Measurements from ENCODE around the gene DUT.

DNA sequence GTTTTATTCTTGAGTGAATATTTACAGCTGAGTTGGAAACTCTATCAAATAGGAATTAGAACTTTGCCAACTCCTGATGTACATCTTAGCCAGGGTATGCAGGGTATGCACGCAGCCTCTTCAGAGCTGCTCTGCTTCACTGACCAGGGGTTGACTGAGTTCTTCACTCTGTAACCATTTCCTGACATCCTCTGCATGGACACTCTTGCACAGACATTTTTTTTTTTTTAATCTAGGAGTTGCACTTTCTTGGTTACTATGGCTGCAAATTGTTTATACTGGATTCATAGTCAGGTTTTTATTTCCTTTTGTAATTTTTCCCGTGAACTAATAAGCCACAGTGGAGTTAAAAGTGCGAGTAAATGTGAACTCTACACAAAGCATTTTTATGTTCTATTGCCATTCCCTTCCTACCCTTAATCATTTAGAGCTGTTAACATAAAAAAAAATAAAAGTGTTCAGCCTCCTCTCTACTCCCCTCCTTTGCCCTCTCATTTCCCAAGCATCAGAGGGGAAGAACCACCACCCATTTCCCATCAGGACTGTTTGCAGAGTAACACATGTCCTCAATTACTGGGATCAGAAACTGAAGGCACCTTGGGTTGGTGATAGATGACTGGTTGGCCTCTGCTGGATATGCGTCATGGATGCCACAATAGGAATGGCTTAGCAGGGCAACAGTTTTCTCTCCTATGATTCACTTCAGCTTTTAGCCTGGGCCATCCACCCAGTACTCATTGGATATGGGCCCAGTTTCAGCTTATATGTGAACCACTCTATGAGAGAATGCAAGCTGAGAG lies 54.0 kb downstream of the DUT start:
- TF ChIP-seq TAF1 (IDR thresholded peaks at IDR 0.05; ENCODE audit: borderline replicate concordance, insufficient read depth, low read length) (no peak), POLR2AphosphoS5 (IDR thresholded peaks at IDR 0.05; ENCODE audit: low read depth, low read length) (no peak), SIN3A (IDR thresholded peaks at IDR 0.05; ENCODE audit: borderline replicate concordance, insufficient read depth, low read length) (no peak)
